Keratinocyte (primary cell): ENCODE measurements around the gene CORO7. TPM values are rescaled to one million over a fixed set of nuclear protein-coding genes. Genes with fewer than 3 reads are reported as not detected.

Experiments
- DNase-seq: peaks from one replicate; pipeline ENCODE4 v3.0.0-alpha.2; 2011; ENCODE audit warnings: low read depth, missing footprints, low spot score
- FAIRE-seq: peaks from 2 replicates; lab custom pipeline; 2011; peaks lifted over from hg19 to GRCh38; lab: Jason Lieb, UNC
- H2AFZ ChIP-seq: 2 replicates; pipeline ENCODE4 v1.6.0; 2012; ENCODE audit warnings: low read length, control low read depth, inconsistent platforms; ENCODE audit not compliant: control insufficient read depth
- H3K27ac ChIP-seq: 2 replicates; pipeline ENCODE4 v1.5.1; 2011; ENCODE audit warnings: low read length; ENCODE audit not compliant: control insufficient read depth, insufficient read depth
- H3K27me3 ChIP-seq: 3 replicates; pipeline ENCODE4 v1.6.0; 2011; ENCODE audit warnings: low read length; ENCODE audit not compliant: control insufficient read depth, insufficient read depth; ENCODE audit errors: extremely low read depth
- H3K36me3 ChIP-seq, 2 experiments: 2 replicates in 1 of 2; 3 replicates in 1 of 2; pipeline ENCODE4 v1.5.1; 2011; ENCODE audit warnings: low read length in 2 of 2, mild to moderate bottlenecking in 1 of 2; ENCODE audit not compliant: control insufficient read depth in 2 of 2, insufficient read depth in 2 of 2; ENCODE audit errors: extremely low read depth in 1 of 2
- H3K4me1 ChIP-seq: 3 replicates; pipeline ENCODE4 v1.5.1; 2011; ENCODE audit warnings: low read length; ENCODE audit not compliant: control insufficient read depth, insufficient read depth; ENCODE audit errors: extremely low read depth
- H3K4me2 ChIP-seq: 3 replicates; pipeline ENCODE4 v1.6.0; 2011; ENCODE audit warnings: low read depth, low read length; ENCODE audit not compliant: control insufficient read depth, insufficient read depth; ENCODE audit errors: extremely low read depth
- H3K4me3 ChIP-seq, 3 experiments: fragments of 200-600 bp in 1 of 3; sonication (generic) in 1 of 3; 2 replicates in 2 of 3; 3 replicates in 1 of 3; pipeline ENCODE4 v1.5.1; 2011 to 2016; ENCODE audit warnings: low read length in 3 of 3, mild to moderate bottlenecking in 3 of 3, control low read depth in 2 of 3, inconsistent platforms in 1 of 3, low read depth in 1 of 3, mixed read lengths in 1 of 3, mixed run types in 1 of 3, moderate library complexity in 1 of 3; ENCODE audit not compliant: control insufficient read depth in 2 of 3, insufficient read depth in 2 of 3; ENCODE audit errors: extremely low read depth in 1 of 3
- H3K79me2 ChIP-seq: 2 replicates; pipeline ENCODE4 v1.6.0; 2012; ENCODE audit warnings: low read length; ENCODE audit not compliant: control insufficient read depth, insufficient read depth
- H3K9ac ChIP-seq: 3 replicates; pipeline ENCODE4 v1.6.0; 2011; ENCODE audit warnings: low read length; ENCODE audit not compliant: control insufficient read depth, insufficient read depth; ENCODE audit errors: extremely low read depth
- H3K9me1 ChIP-seq: 3 replicates; pipeline ENCODE4 v1.6.0; 2011; ENCODE audit warnings: low read length; ENCODE audit not compliant: control insufficient read depth, insufficient read depth; ENCODE audit errors: extremely low read depth
- H3K9me3 ChIP-seq: 2 replicates; pipeline ENCODE4 v1.5.1; 2012; ENCODE audit warnings: low read depth, low read length; ENCODE audit not compliant: control insufficient read depth
- H4K20me1 ChIP-seq: 3 replicates; pipeline ENCODE4 v1.6.0; 2011; ENCODE audit warnings: low read length; ENCODE audit not compliant: control insufficient read depth, insufficient read depth; ENCODE audit errors: extremely low read depth
- CTCF ChIP-seq, 3 experiments: IDR thresholded peaks in 1 of 3; conservative IDR thresholded peaks in 1 of 3; optimal IDR thresholded peaks in 1 of 3; 2 replicates in 2 of 3; 3 replicates in 1 of 3; pipeline versions ENCODE3 to v1.5.1; 2011; ENCODE audit warnings: low read length in 3 of 3, mild to moderate bottlenecking in 3 of 3, moderate library complexity in 2 of 3, control low read depth in 1 of 3, inconsistent platforms in 1 of 3; ENCODE audit not compliant: insufficient read depth in 2 of 3; ENCODE audit errors: extremely low read depth in 1 of 3
- EZH2 ChIP-seq: IDR thresholded peaks from one replicate; pipeline ENCODE4 v1.6.1; 2012; ENCODE audit warnings: inconsistent platforms, mild to moderate bottlenecking, low read length, moderate library complexity
- dilution Hi-C: fragments of 300-500 bp; cut with MboI; formaldehyde crosslinking; loops from one replicate; pipeline ENCODE4 v1.7.0; 2020; ENCODE audit warnings: low sequenced_read_pairs; ENCODE audit not compliant: extremely low pct_ligation_motif_present
- polyA plus RNA-seq, 5 experiments: library from polyadenylated mRNA; depleted of rRNA in 3 of 5; stranded (reverse) in 3 of 5; stranded (forward) in 1 of 5; unstranded in 1 of 5; fragments of >200 nt; gene quantifications; 1 replicate in 1 of 5; 2 replicates in 3 of 5; 3 replicates in 1 of 5; pipeline versions ENCODE4 v1.2.1 to v1.2.3, GENCODE V29; 2011 to 2012; ENCODE audit warnings: missing spikeins in 2 of 5, low read depth in 1 of 5, low replicate concordance in 1 of 5

Gene CORO7
- polyA plus RNA-seq, 1 donor (not counting 4 experiments of a cell fraction or from before 2014, with no cell fraction given) = 8.4 TPM

DNA sequence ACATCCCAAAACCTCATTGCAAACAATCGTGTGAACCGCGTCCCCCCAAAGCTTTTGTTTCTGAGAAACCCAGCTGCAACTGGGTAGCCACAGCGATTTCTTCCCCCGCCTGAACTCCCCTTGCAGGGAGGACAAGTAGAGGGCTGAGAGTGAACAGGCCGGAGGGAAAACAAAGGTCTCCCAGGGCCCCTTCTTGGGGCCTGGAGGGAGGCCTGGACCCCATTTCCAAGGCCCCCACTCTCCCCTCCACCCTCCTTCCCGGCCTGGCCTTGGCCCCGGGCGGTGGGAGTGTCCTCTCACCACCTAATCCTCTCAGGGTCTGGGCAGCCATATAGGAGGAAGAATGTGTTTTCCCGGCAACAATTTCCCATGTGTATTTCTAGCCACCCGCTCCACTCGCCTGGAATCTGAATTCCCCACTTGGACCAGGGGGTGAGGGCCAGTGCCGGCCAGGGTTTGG, 97.9 kb downstream of the CORO7 start:
- H4K20me1 ChIP-seq = peaks cover 7% of the 10 kb centered on the region
- no peak overlapping the region for H2AFZ ChIP-seq
- no peak overlapping the region for H3K4me3 ChIP-seq
- H3K36me3 ChIP-seq = no peaks in the 10 kb centered on the region
- H3K9ac ChIP-seq = no peak overlapping the region
- DNase-seq (no peak), FAIRE-seq (no peak)
- H3K27me3 ChIP-seq = peaks cover 7% of the 10 kb centered on the region
- dilution Hi-C loops = no loop called here
- H3K9me1 ChIP-seq = peaks cover 2% of the 10 kb centered on the region
- H3K9me3 ChIP-seq = no peaks in the 10 kb centered on the region
- no peak overlapping the region for H3K4me2 ChIP-seq
- H3K79me2 ChIP-seq = peaks cover 58% of the 10 kb centered on the region
- TF ChIP-seq CTCF (optimal IDR thresholded peaks at IDR 0.05 in 1 of 3, IDR thresholded peaks at IDR 0.05 in 1 of 3, conservative IDR thresholded peaks at IDR 0.05 in 1 of 3; ENCODE audit: extremely low read depth in 1 of 3, insufficient read depth in 2 of 3, low read length in 3 of 3) = no peak
- no peak for TF ChIP-seq EZH2
- peaks cover 40% of the 10 kb centered on the region for H3K4me1 ChIP-seq
- no peak overlapping the region for H3K27ac ChIP-seq

DNA sequence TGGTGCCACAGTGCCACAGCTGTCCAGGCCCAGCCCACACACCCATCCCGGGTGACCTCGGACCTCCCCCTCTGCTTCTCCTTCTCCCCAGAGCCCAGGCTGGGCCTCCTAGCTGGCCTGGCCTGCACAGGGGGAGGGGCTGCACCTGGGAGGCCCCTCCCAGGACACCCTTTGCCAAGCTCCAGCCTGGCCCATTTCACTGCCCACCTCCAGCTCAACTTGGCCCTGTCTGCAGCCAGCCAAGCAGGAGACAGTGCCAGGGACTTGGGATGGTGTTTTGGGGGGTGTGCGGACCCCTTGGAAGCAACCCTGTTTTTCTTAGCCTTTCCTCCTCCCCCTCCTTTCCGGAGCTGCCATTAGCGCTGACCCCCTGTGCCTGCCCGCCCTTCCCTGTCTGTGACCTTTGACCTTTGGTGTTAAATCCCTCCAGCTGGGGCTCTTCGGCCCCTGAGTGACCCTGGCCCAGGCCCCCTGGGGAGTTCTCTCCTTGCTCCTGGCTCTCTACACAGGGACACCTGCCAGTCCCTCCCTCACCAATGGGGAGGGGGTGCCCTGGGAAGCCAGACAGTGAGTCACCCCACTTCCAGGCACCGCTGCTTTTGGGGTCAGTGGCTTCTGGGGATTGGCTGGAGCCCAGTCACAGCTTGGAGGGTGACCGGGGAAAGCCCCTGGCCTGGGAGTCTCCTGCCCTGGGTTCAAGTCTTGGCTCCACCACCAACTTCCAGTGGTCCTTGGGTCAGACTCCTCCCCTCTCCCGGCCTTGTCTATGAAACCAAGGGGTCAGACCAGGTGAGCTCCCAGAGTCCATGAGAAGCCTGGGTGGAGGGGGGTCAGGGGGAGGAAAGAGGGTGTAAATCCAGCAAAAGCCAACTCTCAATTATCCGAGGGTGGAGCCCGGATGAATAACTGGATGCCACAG, 98.6 kb downstream of the CORO7 start:
- H3K79me2 ChIP-seq = peaks cover 53% of the 10 kb centered on the region
- H3K4me3 ChIP-seq = peak overlapping the region in 2 of 3 experiments; percentile 47 to 86
- H3K27ac ChIP-seq = no peak overlapping the region
- no peak overlapping the region for H3K9ac ChIP-seq
- peaks cover 7% of the 10 kb centered on the region for H3K27me3 ChIP-seq
- dilution Hi-C loops = no loop called here
- no peaks in the 10 kb centered on the region for H3K36me3 ChIP-seq
- H3K9me3 ChIP-seq = no peaks in the 10 kb centered on the region
- no peak overlapping the region for H2AFZ ChIP-seq
- no peak for TF ChIP-seq CTCF (optimal IDR thresholded peaks at IDR 0.05 in 1 of 3, IDR thresholded peaks at IDR 0.05 in 1 of 3, conservative IDR thresholded peaks at IDR 0.05 in 1 of 3; ENCODE audit: extremely low read depth in 1 of 3, insufficient read depth in 2 of 3, low read length in 3 of 3)
- no peak for TF ChIP-seq EZH2
- peak overlapping the region; percentile 80 for H3K4me2 ChIP-seq
- H3K9me1 ChIP-seq = peaks cover 2% of the 10 kb centered on the region
- DNase-seq (no peak), FAIRE-seq (no peak)
- H4K20me1 ChIP-seq = peaks cover 7% of the 10 kb centered on the region
- peaks cover 36% of the 10 kb centered on the region for H3K4me1 ChIP-seq
